Endothelial cell of umbilical vein (primary cell): ENCODE results near the gene TIMD4.

Experiments used
- EZH2 ChIP-seq: IDR thresholded peaks from 2 replicates; pipeline ENCODE4 v1.6.1; 2012; ENCODE audit warnings: borderline replicate concordance, low read depth, mild to moderate bottlenecking, moderate library complexity, low read length, inconsistent platforms; ENCODE audit not compliant: severe bottlenecking
- MYC ChIP-seq: IDR thresholded peaks from one replicate; pipeline ENCODE4 v1.6.1; 2011; ENCODE audit warnings: mild to moderate bottlenecking, low read depth, low read length
- POLR2A ChIP-seq: IDR thresholded peaks from 2 replicates; pipeline ENCODE4 v1.6.1; 2012; ENCODE audit warnings: low read depth, mild to moderate bottlenecking, control low read depth, low read length
- POLR2AphosphoS5 ChIP-seq: IDR thresholded peaks from 2 replicates; pipeline ENCODE4 v1.6.1; 2012; ENCODE audit warnings: low read depth, mild to moderate bottlenecking, control low read depth, low read length, moderate library complexity; ENCODE audit not compliant: insufficient read depth
- TF ChIP-seq, protein P1 (sequence below), 2 donors: IDR thresholded peaks; 1 replicate in 1 of 2; 2 replicates in 1 of 2; pipeline ENCODE4 v1.5.1; 2011; ENCODE audit warnings: low read length in 2 of 2, mild to moderate bottlenecking in 2 of 2, moderate library complexity in 2 of 2, control low read depth in 1 of 2, inconsistent platforms in 1 of 2, low read depth in 1 of 2; ENCODE audit not compliant: insufficient read depth in 1 of 2; ENCODE audit errors: extremely low read depth in 1 of 2

DNA sequence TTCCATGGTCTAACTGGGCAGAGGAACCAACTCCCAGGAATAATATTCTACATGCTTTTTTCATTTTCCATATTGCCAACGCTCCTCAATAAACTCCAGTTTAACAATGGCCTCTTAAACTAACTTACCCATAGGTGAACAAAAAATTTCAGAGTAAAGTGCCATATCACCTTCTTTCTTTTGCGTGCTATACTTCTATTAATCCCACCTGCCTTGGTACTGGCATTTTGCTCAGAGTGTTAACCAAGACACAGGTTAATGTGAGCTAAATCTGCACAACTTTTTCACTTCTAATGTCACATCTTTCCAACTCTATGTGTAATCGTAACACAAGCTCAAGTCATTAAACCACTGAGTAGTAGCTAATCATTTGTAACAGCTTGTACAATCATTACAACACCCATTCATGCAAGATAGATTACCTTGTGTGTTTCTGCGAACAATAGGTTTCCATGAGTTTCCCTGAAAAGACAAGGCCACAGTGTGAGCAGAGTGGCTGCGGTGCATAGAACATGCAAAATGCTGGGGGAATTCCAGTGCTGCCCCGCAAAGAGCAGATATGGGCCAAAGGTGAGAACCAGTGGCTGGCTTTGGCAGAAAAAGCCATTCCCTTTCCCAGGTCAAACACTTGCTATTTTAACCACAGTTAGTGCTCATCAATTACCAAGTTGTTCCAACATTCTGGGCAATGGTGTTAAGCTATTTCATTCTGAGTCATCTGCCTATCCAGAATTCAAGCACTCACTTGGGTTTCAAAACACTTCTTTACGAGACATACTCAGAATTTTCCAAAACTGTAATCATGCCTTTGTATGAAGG, 42.8 kb downstream of the TIMD4 start:
- TF ChIP-seq, protein P1, sequence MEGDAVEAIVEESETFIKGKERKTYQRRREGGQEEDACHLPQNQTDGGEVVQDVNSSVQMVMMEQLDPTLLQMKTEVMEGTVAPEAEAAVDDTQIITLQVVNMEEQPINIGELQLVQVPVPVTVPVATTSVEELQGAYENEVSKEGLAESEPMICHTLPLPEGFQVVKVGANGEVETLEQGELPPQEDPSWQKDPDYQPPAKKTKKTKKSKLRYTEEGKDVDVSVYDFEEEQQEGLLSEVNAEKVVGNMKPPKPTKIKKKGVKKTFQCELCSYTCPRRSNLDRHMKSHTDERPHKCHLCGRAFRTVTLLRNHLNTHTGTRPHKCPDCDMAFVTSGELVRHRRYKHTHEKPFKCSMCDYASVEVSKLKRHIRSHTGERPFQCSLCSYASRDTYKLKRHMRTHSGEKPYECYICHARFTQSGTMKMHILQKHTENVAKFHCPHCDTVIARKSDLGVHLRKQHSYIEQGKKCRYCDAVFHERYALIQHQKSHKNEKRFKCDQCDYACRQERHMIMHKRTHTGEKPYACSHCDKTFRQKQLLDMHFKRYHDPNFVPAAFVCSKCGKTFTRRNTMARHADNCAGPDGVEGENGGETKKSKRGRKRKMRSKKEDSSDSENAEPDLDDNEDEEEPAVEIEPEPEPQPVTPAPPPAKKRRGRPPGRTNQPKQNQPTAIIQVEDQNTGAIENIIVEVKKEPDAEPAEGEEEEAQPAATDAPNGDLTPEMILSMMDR (IDR thresholded peaks at IDR 0.05; ENCODE audit: extremely low read depth in 1 of 2, insufficient read depth in 1 of 2, low read depth in 1 of 2, low read length in 2 of 2): no peak
- no peak for TF ChIP-seq POLR2A
- TF ChIP-seq POLR2AphosphoS5: no peak
- TF ChIP-seq EZH2: no peak
- no peak for TF ChIP-seq MYC
